Measurements from ENCODE around the gene GIPC2.

The GIPC2 gene

DNA sequence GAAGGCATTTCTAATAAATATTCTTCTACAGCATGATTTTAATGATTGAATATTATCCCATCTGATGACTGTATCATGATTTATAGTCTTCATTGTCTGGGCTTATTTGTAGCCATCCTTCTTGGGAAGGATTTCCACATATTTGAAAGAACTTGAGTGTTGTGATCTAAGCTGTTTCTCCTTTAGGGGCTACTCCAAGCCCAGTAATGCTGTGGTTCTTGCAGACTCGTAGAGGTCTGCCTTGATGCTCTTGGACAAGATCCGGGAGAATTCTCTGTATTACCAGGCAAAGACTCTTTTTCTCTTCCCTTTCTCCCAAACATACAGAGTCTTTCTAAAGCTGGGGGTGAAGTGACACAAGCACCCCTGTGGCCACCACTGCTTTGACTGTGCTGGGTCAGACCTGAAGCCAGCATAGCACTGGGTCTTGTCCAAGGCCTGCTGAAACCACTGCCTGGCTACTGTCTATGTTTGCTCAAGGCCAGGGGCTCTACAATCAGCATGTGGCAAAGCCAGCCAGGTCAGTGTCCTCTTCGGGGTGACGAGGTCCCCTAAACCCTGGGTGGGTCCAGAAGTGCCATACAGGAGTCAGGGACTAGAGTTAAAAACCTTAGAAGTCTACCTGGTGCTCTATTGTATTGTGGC lies 107.4 kb downstream of the GIPC2 start:
- DNase-seq = no peak

DNA sequence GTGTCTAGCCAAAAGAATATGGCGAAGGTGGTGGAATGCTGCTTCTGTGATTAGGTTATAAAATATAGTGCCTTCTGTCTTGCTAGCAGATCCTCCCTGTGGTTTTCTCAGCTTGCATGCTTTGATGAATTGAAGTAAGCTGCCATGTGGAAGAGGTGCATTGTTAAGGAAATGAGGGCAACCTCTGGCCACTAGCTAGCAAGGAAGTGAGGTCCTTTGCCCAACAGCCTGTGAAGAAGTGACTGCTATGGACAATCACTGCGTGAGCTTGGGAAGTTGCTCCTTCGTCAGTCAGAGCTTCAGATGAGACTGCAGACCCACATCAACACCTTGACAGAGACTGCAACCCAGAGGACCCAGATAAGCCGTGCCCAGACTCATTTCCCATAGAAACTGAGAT lies 109.4 kb downstream of the GIPC2 start:
- DNase-seq = no peak

DNA sequence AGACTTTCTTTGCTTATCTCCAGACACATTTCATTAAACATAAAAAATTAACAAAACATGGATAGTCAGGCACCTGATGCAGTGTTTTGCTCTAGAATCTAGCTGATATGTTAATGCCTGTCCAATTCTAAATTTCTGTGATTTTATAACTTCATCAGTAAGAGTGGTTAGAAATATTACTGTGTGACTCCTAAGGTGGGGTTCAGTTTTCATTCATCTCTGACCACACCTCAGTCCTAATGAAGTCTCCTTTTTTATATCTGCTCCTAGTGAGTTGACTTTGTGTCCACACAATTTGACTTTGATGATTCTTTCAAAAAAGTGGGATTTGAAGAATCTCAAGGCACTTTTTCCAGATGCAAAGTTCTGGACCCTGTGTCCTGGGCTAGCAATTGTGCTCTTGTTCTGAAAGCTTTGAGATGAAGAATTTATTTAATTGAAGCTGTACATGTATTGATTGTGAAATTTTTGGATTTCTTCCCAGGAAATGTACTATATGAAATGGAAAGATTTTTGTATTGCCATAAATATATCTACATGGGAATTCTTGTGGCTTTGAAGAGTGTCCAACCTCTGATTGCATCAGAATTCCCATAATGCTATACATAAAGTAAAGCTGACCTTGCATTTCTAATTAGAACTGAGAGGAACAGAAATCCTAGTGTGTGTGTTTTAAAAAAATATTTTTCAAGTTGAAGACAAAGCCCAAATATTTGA lies 111.2 kb downstream of the GIPC2 start:
- no peak for DNase-seq

DNA sequence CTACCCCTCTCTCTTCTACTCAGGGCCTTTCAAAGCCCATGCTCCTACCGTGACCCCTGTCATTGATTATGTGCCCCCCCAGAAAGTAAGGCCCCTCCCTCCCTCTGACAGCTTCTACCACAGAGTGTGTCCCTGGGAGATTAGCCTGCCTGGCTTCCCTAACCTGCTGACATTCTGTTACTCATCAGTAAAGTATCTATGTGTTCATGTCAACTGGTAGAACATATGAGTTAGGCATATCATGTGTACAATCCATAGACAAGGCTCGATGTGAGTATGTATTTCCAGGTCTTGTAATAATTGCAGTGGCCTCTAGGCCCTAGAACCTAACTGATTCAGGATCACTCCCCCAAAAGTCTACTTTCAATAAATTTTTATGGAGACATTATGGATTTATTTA lies 120.0 kb downstream of the GIPC2 start:
- no peak for DNase-seq

- DNase-seq = no peak
These were observed 122.5 kb downstream of the GIPC2 start for GRCh38 chr1:78168306-78168705.

GRCh38 chr1:78170859-78171258 lies 125.1 kb downstream of the GIPC2 start:
- no peak for DNase-seq

GRCh38 chr1:78171736-78172590 lies 126.2 kb downstream of the GIPC2 start:
- no peak for DNase-seq

DNA sequence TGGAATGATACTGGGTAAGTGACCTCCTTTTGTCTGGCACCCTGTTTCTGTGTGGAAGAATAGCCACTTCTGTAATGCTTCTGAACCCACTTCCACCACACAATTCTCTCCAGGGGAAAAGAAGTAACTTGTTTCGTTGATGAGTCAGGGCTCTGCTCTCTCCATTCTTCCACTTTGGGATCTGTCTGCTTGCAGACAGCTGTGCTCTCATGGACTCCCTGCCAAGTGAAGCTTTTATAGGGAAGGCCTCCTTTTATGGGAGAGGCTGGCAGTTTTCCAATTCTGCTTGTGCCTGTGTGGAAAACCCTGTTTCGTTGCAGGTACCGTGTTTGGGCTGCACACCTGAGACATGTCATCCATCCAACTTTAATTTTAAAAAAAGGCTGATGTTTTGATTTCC lies 130.7 kb downstream of the GIPC2 start:
- DNase-seq = no peak

DNA sequence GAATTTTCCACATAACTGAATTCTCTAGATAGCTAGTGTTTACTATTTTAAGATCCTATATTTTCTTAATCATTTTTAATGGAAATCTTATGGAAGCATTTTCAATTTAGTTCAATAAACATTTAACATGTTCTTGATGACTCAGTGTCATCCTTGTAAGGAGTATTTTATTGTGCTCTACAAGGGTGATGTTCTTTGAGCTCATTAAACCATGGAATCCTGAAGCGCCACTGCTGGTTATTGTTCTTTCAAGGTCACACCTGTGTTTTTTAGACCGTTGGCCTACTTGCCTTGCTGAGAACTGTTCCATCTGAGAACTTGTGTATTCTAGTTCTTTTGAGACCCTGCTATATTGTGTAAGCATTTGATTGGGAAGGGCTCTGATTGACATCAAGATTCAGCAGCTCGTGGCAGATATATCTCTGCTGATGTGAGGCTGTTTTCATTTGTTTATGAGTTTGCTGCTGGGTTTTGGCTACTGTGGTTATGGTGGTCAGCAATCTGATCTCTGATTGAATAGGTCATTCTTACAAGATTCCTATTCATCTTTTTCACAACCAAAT lies 132.0 kb downstream of the GIPC2 start:
- DNase-seq = no peak

GRCh38 chr1:78178816-78179215 lies 133.1 kb downstream of the GIPC2 start:
- no peak for DNase-seq

DNA sequence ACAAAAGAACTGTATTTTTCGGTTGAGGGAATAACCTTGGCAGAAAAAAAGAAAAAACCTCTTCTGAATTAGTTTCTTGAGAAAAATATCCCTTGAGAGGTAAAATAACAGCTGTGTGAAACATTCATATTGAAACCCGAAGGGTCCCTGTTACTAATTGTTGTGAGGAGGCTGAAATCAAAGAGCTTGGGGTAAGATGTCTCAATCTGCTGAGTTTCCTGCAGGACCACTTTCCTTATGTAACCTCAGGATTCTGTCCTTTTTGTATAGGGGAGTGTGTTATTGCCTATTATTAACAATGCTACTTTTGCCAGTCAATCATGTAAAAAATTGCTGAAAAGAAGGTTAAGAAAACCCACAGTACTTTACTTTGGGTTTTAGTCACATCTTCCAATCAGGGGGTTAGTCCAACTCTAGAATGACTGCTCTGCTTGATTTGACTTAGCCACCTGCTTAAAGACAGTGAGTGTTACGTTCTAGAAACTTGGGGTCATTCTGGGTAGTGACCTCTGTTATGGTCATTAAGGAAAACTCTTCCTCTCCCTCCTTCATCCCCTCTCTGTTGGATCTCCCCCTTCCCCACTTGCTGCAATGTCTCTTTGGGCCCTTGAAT lies 138.8 kb downstream of the GIPC2 start:
- DNase-seq = no peak

All from CD4-positive, alpha-beta T cell treated with Interferon gamma for 1 hour (primary cell).